Cardiac fibroblast (primary cell): ENCODE data around the gene RASD2.

Experiments
- DNase-seq, 2 donors: peaks; one replicate each; pipeline versions ENCODE4 v3.0.0 to v3.0.0-alpha.2; 2010; ENCODE audit warnings: low read depth in 2 of 2
- H3K4me3 ChIP-seq, 2 donors: replicated peaks in 1 of 2; 1 replicate in 1 of 2; 2 replicates in 1 of 2; pipeline ENCODE4 v1.5.1; 2011; ENCODE audit warnings: low read depth in 2 of 2, low read length in 2 of 2, mild to moderate bottlenecking in 2 of 2, moderate library complexity in 1 of 2
- CTCF ChIP-seq: IDR thresholded peaks from one replicate; pipeline ENCODE4 v1.5.1; 2011; ENCODE audit warnings: low read depth, mild to moderate bottlenecking, low read length, inconsistent platforms

The RASD2 gene

GRCh38 chr22:35589756-35590093, 49.1 kb downstream of the RASD2 start:
- no peak for DNase-seq
- no peak overlapping the region for H3K4me3 ChIP-seq
- no peak for TF ChIP-seq CTCF

GRCh38 chr22:35590634-35591295, 50.1 kb downstream of the RASD2 start:
- no peak for TF ChIP-seq CTCF
- DNase-seq: no peak
- H3K4me3 ChIP-seq: no peak overlapping the region

GRCh38 chr22:35591714-35592417, 51.2 kb downstream of the RASD2 start:
- no peak overlapping the region for H3K4me3 ChIP-seq
- DNase-seq: no peak
- no peak for TF ChIP-seq CTCF

GRCh38 chr22:35592418-35592967, 51.9 kb downstream of the RASD2 start:
- DNase-seq: no peak
- no peak for TF ChIP-seq CTCF
- H3K4me3 ChIP-seq: no peak overlapping the region

GRCh38 chr22:35593071-35593890, 52.6 kb downstream of the RASD2 start:
- H3K4me3 ChIP-seq: no peak overlapping the region
- DNase-seq: no peak
- no peak for TF ChIP-seq CTCF

- TF ChIP-seq CTCF: no peak
- no peak for DNase-seq
- no peak overlapping the region for H3K4me3 ChIP-seq
Measured at GRCh38 chr22:35593891-35594470, 53.4 kb downstream of the RASD2 start.
